HEK293 (cell line): ENCODE data around the gene VAT1L.

ENCODE experiments used
- KLF16 ChIP-seq: fragments of 450-650 bp; formaldehyde crosslinking; IDR thresholded peaks from 2 replicates; pipeline ENCODE4 v1.5.1; 2017; ENCODE audit warnings: missing biosample characterization, missing genetic modification characterization
- KLF8 ChIP-seq: fragments of 450-650 bp; formaldehyde crosslinking; IDR thresholded peaks from 2 replicates; pipeline ENCODE4 v1.5.1; 2016; ENCODE audit warnings: missing biosample characterization, missing genetic modification characterization
- YY1 ChIP-seq: fragments of 450-650 bp; formaldehyde crosslinking; IDR thresholded peaks from 2 replicates; pipeline ENCODE4 v1.5.1; 2018; ENCODE audit warnings: missing biosample characterization, missing genetic modification characterization
- ZBTB1 ChIP-seq: fragments of 450-650 bp; formaldehyde crosslinking; IDR thresholded peaks from 2 replicates; pipeline ENCODE4 v1.5.1; 2016; ENCODE audit warnings: missing biosample characterization, missing genetic modification characterization
- ZBTB8A ChIP-seq: fragments of 450-650 bp; formaldehyde crosslinking; IDR thresholded peaks from 2 replicates; pipeline ENCODE4 v1.5.1; 2016; ENCODE audit warnings: missing biosample characterization, missing genetic modification characterization
- ZNF501 ChIP-seq: fragments of 450-650 bp; formaldehyde crosslinking; IDR thresholded peaks from 2 replicates; pipeline ENCODE4 v1.5.1; 2016; ENCODE audit warnings: missing biosample characterization, missing genetic modification characterization
- ZNF768 ChIP-seq: fragments of 450-650 bp; formaldehyde crosslinking; IDR thresholded peaks from 2 replicates; pipeline ENCODE4 v1.5.1; 2018; ENCODE audit warnings: missing biosample characterization, mild to moderate bottlenecking, missing genetic modification characterization
- TF ChIP-seq, protein P1 (sequence below): fragments of 450-650 bp; formaldehyde crosslinking; IDR thresholded peaks from 2 replicates; pipeline ENCODE4 v1.5.1; 2016; ENCODE audit warnings: missing biosample characterization, missing genetic modification characterization
- TF ChIP-seq, protein P2 (sequence below): fragments of 450-650 bp; formaldehyde crosslinking; IDR thresholded peaks from 2 replicates; pipeline ENCODE4 v1.5.1; 2016; ENCODE audit warnings: missing biosample characterization, missing genetic modification characterization
- TF ChIP-seq, protein P3 (sequence below): fragments of 450-650 bp; formaldehyde crosslinking; IDR thresholded peaks from 2 replicates; pipeline ENCODE4 v1.5.1; 2017; ENCODE audit warnings: missing biosample characterization, missing genetic modification characterization
- TF ChIP-seq, protein P4 (sequence below): fragments of 450-650 bp; formaldehyde crosslinking; conservative IDR thresholded peaks from 2 replicates; pipeline ENCODE4 v1.5.1; 2016; ENCODE audit warnings: low read depth, missing biosample characterization, missing genetic modification characterization
- TF ChIP-seq, protein P5 (sequence below): fragments of 450-650 bp; formaldehyde crosslinking; IDR thresholded peaks from 2 replicates; pipeline ENCODE4 v1.5.1; 2016; ENCODE audit warnings: missing biosample characterization, missing genetic modification characterization
- TF ChIP-seq, protein P6 (sequence below): fragments of 450-650 bp; formaldehyde crosslinking; IDR thresholded peaks from 2 replicates; pipeline ENCODE4 v1.5.1; 2017; ENCODE audit warnings: missing biosample characterization, missing genetic modification characterization

DNA sequence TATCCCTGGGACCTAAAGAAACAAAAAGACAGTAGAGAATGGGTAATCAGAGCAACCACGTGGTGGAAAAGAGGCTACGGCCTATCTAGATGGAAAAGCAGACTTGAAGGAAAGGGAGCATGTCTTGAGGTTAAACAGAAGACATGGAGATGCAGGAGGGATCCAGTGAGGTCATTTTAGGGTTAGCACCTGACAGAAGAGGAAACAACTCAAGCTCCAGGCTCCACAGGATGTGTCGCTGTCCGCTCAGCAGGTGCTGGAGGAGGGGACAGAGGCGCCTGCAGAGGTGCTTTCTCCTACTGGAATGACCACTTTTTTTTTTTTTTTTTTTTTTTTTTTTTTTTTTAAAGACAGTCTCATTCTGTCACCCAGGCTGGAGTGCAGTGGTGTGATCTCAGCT, 186.5 kb downstream of the VAT1L start:
- no peak for TF ChIP-seq ZBTB8A (tag by site-specific recombination)
- TF ChIP-seq, protein P1, sequence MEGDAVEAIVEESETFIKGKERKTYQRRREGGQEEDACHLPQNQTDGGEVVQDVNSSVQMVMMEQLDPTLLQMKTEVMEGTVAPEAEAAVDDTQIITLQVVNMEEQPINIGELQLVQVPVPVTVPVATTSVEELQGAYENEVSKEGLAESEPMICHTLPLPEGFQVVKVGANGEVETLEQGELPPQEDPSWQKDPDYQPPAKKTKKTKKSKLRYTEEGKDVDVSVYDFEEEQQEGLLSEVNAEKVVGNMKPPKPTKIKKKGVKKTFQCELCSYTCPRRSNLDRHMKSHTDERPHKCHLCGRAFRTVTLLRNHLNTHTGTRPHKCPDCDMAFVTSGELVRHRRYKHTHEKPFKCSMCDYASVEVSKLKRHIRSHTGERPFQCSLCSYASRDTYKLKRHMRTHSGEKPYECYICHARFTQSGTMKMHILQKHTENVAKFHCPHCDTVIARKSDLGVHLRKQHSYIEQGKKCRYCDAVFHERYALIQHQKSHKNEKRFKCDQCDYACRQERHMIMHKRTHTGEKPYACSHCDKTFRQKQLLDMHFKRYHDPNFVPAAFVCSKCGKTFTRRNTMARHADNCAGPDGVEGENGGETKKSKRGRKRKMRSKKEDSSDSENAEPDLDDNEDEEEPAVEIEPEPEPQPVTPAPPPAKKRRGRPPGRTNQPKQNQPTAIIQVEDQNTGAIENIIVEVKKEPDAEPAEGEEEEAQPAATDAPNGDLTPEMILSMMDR, result no peak
- TF ChIP-seq, protein P2, sequence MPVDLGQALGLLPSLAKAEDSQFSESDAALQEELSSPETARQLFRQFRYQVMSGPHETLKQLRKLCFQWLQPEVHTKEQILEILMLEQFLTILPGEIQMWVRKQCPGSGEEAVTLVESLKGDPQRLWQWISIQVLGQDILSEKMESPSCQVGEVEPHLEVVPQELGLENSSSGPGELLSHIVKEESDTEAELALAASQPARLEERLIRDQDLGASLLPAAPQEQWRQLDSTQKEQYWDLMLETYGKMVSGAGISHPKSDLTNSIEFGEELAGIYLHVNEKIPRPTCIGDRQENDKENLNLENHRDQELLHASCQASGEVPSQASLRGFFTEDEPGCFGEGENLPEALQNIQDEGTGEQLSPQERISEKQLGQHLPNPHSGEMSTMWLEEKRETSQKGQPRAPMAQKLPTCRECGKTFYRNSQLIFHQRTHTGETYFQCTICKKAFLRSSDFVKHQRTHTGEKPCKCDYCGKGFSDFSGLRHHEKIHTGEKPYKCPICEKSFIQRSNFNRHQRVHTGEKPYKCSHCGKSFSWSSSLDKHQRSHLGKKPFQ (tag by site-specific recombination), result no peak
- no peak for TF ChIP-seq ZNF768 (tag by site-specific recombination)
- TF ChIP-seq, protein P3, sequence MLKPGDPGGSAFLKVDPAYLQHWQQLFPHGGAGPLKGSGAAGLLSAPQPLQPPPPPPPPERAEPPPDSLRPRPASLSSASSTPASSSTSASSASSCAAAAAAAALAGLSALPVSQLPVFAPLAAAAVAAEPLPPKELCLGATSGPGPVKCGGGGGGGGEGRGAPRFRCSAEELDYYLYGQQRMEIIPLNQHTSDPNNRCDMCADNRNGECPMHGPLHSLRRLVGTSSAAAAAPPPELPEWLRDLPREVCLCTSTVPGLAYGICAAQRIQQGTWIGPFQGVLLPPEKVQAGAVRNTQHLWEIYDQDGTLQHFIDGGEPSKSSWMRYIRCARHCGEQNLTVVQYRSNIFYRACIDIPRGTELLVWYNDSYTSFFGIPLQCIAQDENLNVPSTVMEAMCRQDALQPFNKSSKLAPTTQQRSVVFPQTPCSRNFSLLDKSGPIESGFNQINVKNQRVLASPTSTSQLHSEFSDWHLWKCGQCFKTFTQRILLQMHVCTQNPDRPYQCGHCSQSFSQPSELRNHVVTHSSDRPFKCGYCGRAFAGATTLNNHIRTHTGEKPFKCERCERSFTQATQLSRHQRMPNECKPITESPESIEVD (tag by site-specific recombination), result no peak
- TF ChIP-seq YY1 (tag by site-specific recombination), result no peak
- TF ChIP-seq, protein P4, sequence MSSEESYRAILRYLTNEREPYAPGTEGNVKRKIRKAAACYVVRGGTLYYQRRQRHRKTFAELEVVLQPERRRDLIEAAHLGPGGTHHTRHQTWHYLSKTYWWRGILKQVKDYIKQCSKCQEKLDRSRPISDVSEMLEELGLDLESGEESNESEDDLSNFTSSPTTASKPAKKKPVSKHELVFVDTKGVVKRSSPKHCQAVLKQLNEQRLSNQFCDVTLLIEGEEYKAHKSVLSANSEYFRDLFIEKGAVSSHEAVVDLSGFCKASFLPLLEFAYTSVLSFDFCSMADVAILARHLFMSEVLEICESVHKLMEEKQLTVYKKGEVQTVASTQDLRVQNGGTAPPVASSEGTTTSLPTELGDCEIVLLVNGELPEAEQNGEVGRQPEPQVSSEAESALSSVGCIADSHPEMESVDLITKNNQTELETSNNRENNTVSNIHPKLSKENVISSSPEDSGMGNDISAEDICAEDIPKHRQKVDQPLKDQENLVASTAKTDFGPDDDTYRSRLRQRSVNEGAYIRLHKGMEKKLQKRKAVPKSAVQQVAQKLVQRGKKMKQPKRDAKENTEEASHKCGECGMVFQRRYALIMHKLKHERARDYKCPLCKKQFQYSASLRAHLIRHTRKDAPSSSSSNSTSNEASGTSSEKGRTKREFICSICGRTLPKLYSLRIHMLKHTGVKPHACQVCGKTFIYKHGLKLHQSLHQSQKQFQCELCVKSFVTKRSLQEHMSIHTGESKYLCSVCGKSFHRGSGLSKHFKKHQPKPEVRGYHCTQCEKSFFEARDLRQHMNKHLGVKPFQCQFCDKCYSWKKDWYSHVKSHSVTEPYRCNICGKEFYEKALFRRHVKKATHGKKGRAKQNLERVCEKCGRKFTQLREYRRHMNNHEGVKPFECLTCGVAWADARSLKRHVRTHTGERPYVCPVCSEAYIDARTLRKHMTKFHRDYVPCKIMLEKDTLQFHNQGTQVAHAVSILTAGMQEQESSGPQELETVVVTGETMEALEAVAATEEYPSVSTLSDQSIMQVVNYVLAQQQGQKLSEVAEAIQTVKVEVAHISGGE, result no peak
- TF ChIP-seq, protein P5, sequence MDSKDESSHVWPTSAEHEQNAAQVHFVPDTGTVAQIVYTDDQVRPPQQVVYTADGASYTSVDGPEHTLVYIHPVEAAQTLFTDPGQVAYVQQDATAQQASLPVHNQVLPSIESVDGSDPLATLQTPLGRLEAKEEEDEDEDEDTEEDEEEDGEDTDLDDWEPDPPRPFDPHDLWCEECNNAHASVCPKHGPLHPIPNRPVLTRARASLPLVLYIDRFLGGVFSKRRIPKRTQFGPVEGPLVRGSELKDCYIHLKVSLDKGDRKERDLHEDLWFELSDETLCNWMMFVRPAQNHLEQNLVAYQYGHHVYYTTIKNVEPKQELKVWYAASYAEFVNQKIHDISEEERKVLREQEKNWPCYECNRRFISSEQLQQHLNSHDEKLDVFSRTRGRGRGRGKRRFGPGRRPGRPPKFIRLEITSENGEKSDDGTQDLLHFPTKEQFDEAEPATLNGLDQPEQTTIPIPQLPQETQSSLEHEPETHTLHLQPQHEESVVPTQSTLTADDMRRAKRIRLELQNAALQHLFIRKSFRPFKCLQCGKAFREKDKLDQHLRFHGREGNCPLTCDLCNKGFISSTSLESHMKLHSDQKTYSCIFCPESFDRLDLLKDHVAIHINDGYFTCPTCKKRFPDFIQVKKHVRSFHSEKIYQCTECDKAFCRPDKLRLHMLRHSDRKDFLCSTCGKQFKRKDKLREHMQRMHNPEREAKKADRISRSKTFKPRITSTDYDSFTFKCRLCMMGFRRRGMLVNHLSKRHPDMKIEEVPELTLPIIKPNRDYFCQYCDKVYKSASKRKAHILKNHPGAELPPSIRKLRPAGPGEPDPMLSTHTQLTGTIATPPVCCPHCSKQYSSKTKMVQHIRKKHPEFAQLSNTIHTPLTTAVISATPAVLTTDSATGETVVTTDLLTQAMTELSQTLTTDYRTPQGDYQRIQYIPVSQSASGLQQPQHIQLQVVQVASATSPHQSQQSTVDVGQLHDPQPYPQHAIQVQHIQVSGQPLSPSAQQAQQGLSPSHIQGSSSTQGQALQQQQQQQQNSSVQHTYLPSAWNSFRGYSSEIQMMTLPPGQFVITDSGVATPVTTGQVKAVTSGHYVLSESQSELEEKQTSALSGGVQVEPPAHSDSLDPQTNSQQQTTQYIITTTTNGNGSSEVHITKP (tag by site-specific recombination), result no peak
- TF ChIP-seq, protein P6, sequence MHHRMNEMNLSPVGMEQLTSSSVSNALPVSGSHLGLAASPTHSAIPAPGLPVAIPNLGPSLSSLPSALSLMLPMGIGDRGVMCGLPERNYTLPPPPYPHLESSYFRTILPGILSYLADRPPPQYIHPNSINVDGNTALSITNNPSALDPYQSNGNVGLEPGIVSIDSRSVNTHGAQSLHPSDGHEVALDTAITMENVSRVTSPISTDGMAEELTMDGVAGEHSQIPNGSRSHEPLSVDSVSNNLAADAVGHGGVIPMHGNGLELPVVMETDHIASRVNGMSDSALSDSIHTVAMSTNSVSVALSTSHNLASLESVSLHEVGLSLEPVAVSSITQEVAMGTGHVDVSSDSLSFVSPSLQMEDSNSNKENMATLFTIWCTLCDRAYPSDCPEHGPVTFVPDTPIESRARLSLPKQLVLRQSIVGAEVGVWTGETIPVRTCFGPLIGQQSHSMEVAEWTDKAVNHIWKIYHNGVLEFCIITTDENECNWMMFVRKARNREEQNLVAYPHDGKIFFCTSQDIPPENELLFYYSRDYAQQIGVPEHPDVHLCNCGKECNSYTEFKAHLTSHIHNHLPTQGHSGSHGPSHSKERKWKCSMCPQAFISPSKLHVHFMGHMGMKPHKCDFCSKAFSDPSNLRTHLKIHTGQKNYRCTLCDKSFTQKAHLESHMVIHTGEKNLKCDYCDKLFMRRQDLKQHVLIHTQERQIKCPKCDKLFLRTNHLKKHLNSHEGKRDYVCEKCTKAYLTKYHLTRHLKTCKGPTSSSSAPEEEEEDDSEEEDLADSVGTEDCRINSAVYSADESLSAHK (tag by site-specific recombination), result no peak
- TF ChIP-seq KLF16 (tag by site-specific recombination), result no peak
- TF ChIP-seq ZNF501, result no peak
- TF ChIP-seq KLF8 (tag by site-specific recombination), result no peak
- no peak for TF ChIP-seq ZBTB1 (tag by site-specific recombination)
